HepG2 (cell line): ENCODE measurements around the gene SRPK3. TPM values are rescaled to one million over a fixed set of nuclear protein-coding genes. Genes with fewer than 3 reads are reported as not detected.

Experiments
- EP300 ChIP-seq, 3 experiments: sonication (generic) in 1 of 3; formaldehyde crosslinking in 1 of 3; IDR thresholded peaks; 2 replicates each; pipeline versions ENCODE4 v1.5.1 to v1.6.1; 2011 to 2020; ENCODE audit warnings: low read depth in 2 of 3, low read length in 2 of 3, borderline replicate concordance in 1 of 3, improper control_type of control experiment in 1 of 3, mild to moderate bottlenecking in 1 of 3, missing genetic modification reagents in 1 of 3, moderate library complexity in 1 of 3
- HOXA3 ChIP-seq: sonication (generic); formaldehyde crosslinking; IDR thresholded peaks from 2 replicates; pipeline ENCODE4 v1.5.0; 2020; ENCODE audit warnings: missing genetic modification reagents
- HOXA9 ChIP-seq: sonication (generic); formaldehyde crosslinking; IDR thresholded peaks from 2 replicates; pipeline ENCODE4 v1.8.1; 2022; ENCODE audit warnings: missing genetic modification reagents, mild to moderate bottlenecking, moderate library complexity, borderline replicate concordance
- IRX3 ChIP-seq: sonication (generic); formaldehyde crosslinking; IDR thresholded peaks from 2 replicates; pipeline ENCODE4 v1.8.1; 2023; ENCODE audit warnings: mild to moderate bottlenecking, low read depth, missing genetic modification reagents, borderline replicate concordance
- JUNB ChIP-seq: sonication (generic); formaldehyde crosslinking; IDR thresholded peaks from 2 replicates; pipeline ENCODE4 v1.8.0; 2022; ENCODE audit warnings: missing genetic modification reagents, mild to moderate bottlenecking, borderline replicate concordance
- KAT8 ChIP-seq: IDR thresholded peaks from 2 replicates; pipeline ENCODE4 v1.6.1; 2016; ENCODE audit warnings: missing genetic modification reagents, missing compliant biosample characterization
- KDM5B ChIP-seq: sonication (generic); formaldehyde crosslinking; IDR thresholded peaks from 2 replicates; pipeline ENCODE4 v1.4.0; 2020; ENCODE audit warnings: missing genetic modification reagents, mild to moderate bottlenecking, borderline replicate concordance
- MED1 ChIP-seq: sonication (generic); formaldehyde crosslinking; IDR thresholded peaks from 2 replicates; pipeline ENCODE4 v1.4.0; 2020; ENCODE audit warnings: missing genetic modification reagents
- MXI1 ChIP-seq: IDR thresholded peaks from 3 replicates; pipeline ENCODE4 v1.6.1; 2012; ENCODE audit warnings: low read depth, low read length, inconsistent platforms, borderline replicate concordance
- POGK ChIP-seq: sonication (generic); formaldehyde crosslinking; conservative IDR thresholded peaks from 2 replicates; pipeline ENCODE4 v1.8.0; 2022; ENCODE audit warnings: mild to moderate bottlenecking, moderate library complexity, missing genetic modification reagents
- POLR2G ChIP-seq: fragments of 200-400 bp; formaldehyde crosslinking; IDR thresholded peaks from 2 replicates; pipeline ENCODE4 v1.6.1; 2018; ENCODE audit warnings: mild to moderate bottlenecking, low read depth, low read length, moderate library complexity
- SALL1 ChIP-seq: sonication (generic); formaldehyde crosslinking; IDR thresholded peaks from 2 replicates; pipeline ENCODE4 v1.8.0; 2022; ENCODE audit warnings: mild to moderate bottlenecking, missing genetic modification reagents
- SOX6 ChIP-seq, 2 experiments: fragments of 450-650 bp in 1 of 2; sonication (generic) in 1 of 2; formaldehyde crosslinking in 1 of 2; IDR thresholded peaks; 2 replicates each; pipeline versions ENCODE4 v1.4.0 to v1.6.1; 2017 to 2020; ENCODE audit warnings: antibody characterized with exemption in 1 of 2, mild to moderate bottlenecking in 1 of 2, missing genetic modification reagents in 1 of 2
- ZFX ChIP-seq: sonication (generic); formaldehyde crosslinking; IDR thresholded peaks from 2 replicates; pipeline ENCODE4 v1.4.0; 2020; ENCODE audit warnings: mild to moderate bottlenecking, low read depth, missing genetic modification reagents, moderate library complexity
- ZNF329 ChIP-seq: sonication (generic); formaldehyde crosslinking; IDR thresholded peaks from 2 replicates; pipeline ENCODE4 v1.9.0; 2021; ENCODE audit warnings: low read depth, mild to moderate bottlenecking, missing genetic modification reagents
- ZNF567 ChIP-seq: sonication (generic); formaldehyde crosslinking; IDR thresholded peaks from 2 replicates; pipeline ENCODE4 v1.8.1; 2023; ENCODE audit warnings: mild to moderate bottlenecking, missing genetic modification reagents, borderline replicate concordance
- ZNF652 ChIP-seq: IDR thresholded peaks from 2 replicates; pipeline ENCODE4 v1.6.1; 2016; ENCODE audit warnings: low read depth, borderline replicate concordance
- ZNF670 ChIP-seq: sonication (generic); formaldehyde crosslinking; IDR thresholded peaks from 2 replicates; pipeline ENCODE4 v1.8.0; 2022; ENCODE audit warnings: mild to moderate bottlenecking, missing genetic modification reagents, borderline replicate concordance
- ZNF749 ChIP-seq: sonication (generic); formaldehyde crosslinking; IDR thresholded peaks from 2 replicates; pipeline ENCODE4 v1.8.0; 2022; ENCODE audit warnings: mild to moderate bottlenecking, missing genetic modification reagents, moderate library complexity, borderline replicate concordance
- ZSCAN9 ChIP-seq: IDR thresholded peaks from 2 replicates; pipeline ENCODE4 v1.6.1; 2016; ENCODE audit warnings: borderline replicate concordance
- polyA plus RNA-seq, 8 experiments: library from polyadenylated mRNA; depleted of rRNA in 3 of 8; stranded (reverse) in 7 of 8; unstranded in 1 of 8; fragments of >200 nt; fragmentation: Illumina TruSeq in 4 of 8; extraction: Trizol in 4 of 8; gene quantifications; 2 replicates each; pipeline versions ENCODE4 v1.2.1 to v1.2.3, GENCODE V29; 2011 to 2016; ENCODE audit warnings: low read depth in 4 of 8, missing spikeins in 1 of 8, mixed read lengths in 1 of 8; ENCODE audit not compliant: insufficient read depth in 1 of 8
- total RNA-seq, 5 experiments: library from RNA; depleted of rRNA; stranded (reverse); fragments of >200 nt; fragmentation: Illumina TruSeq; extraction: Trizol; gene quantifications; 2 replicates each; pipeline ENCODE4 v1.2.3, GENCODE V29; 2016; ENCODE audit warnings: low read depth in 1 of 5
- TF ChIP-seq, protein P1 (sequence below): sonication (generic); formaldehyde crosslinking; IDR thresholded peaks from 2 replicates; pipeline ENCODE4; 2020; ENCODE audit warnings: missing genetic modification reagents, mild to moderate bottlenecking, borderline replicate concordance

Gene SRPK3
- total and polyA plus RNA-seq, 2 of the 13 experiments (the other 11 are each of a cell fraction or from before 2014, with no cell fraction given): 0.22 to 0.30 TPM

DNA sequence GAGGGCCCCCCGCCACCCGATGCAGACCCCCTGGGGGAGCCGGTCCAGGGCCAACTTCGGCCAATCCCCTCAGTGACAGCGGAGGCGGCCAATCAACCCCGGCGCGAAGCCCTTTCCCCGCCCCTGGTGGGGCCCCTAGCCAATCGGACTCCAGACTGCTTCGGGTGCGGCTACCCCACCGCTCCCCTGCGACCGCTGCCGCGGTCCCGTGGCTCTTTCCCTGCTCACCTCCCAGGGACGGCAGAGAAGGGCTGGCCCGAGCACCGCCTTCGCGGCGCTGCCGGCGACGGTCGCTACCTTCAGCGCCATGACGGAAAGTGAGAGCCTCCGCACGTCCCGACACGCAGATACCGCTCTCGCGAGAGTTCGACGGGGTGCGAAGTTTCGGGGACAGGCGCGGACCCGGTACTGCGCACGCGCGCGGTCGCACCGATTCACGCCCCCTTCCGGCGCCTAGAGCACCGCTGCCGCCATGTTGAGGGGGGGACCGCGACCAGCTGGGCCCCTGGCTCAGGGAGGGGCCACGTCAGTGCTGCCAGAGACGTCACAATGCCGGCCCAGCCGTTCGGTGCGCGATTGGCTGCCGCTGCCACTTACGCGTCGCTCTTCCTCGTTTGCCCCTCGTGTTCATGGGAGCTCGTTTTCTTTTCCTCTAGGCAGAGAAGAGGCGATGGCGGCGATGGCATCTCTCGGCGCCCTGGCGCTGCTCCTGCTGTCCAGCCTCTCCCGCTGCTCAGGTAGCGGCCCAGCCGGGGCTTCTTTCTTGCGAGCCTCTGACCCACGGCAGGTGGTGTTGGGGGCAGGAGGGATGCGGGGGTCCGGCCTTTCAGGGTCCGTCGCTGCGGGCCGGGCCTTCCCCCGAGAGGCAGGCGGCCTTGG lies 13.4 kb downstream of the SRPK3 start, which contains the start of the genes IDH3G and SSR4 (continued):
- TF ChIP-seq ZNF652 (CRISPR knock-in tag) (no peak), IRX3 (CRISPR knock-in tag) (peak; percentile 82; the same call in 1 of the 2 replicates), ZNF749 (0 out of 2 replicates have a peak, but pooled peaks have one; percentile 47), MXI1 (peak; percentile 75; the same call in 1 of the 3 replicates), SALL1 (peak; percentile 68), KAT8 (CRISPR knock-in tag) (peak; percentile 76), JUNB (no peak), ZNF329 (CRISPR knock-in tag) (0 out of 2 replicates have a peak, but pooled peaks have one; percentile 38), MED1 (0 out of 2 replicates have a peak, but pooled peaks have one; percentile 56), HOXA3 (CRISPR knock-in tag) (peak; percentile 100), EP300 (IDR thresholded peaks at IDR 0.05; ENCODE audit: low read depth in 2 of 2, low read length in 2 of 2) (no peak), EP300 (CRISPR knock-in tag; IDR thresholded peaks at IDR 0.05; ENCODE audit: borderline replicate concordance) (no peak), HOXA9 (CRISPR knock-in tag) (0 out of 2 replicates have a peak, but pooled peaks have one; percentile 48), ZNF670 (0 out of 2 replicates have a peak, but pooled peaks have one; percentile 48), POLR2G (peak; percentile 71), ZFX (CRISPR knock-in tag) (peak; percentile 72), KDM5B (CRISPR knock-in tag) (peak; percentile 31; the same call in 1 of the 2 replicates), SOX6 (IDR thresholded peaks at IDR 0.05) (no peak), SOX6 (CRISPR knock-in tag; IDR thresholded peaks at IDR 0.05) (peak; percentile 34; the same call in 1 of the 2 replicates), ZNF567 (CRISPR knock-in tag) (0 out of 2 replicates have a peak, but pooled peaks have one; percentile 19), ZSCAN9 (CRISPR knock-in tag) (peak; percentile 23; the same call in 1 of the 2 replicates), POGK (0 out of 2 replicates have a peak, but pooled peaks have one; percentile 38)
- TF ChIP-seq, protein P1, sequence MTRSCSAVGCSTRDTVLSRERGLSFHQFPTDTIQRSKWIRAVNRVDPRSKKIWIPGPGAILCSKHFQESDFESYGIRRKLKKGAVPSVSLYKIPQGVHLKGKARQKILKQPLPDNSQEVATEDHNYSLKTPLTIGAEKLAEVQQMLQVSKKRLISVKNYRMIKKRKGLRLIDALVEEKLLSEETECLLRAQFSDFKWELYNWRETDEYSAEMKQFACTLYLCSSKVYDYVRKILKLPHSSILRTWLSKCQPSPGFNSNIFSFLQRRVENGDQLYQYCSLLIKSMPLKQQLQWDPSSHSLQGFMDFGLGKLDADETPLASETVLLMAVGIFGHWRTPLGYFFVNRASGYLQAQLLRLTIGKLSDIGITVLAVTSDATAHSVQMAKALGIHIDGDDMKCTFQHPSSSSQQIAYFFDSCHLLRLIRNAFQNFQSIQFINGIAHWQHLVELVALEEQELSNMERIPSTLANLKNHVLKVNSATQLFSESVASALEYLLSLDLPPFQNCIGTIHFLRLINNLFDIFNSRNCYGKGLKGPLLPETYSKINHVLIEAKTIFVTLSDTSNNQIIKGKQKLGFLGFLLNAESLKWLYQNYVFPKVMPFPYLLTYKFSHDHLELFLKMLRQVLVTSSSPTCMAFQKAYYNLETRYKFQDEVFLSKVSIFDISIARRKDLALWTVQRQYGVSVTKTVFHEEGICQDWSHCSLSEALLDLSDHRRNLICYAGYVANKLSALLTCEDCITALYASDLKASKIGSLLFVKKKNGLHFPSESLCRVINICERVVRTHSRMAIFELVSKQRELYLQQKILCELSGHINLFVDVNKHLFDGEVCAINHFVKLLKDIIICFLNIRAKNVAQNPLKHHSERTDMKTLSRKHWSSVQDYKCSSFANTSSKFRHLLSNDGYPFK (CRISPR knock-in tag): peak; percentile 75; the same call in 1 of the 2 replicates
